OCI-LY7 (cell line): ENCODE data around the gene INSYN2B. TPM values are rescaled to one million over a fixed set of nuclear protein-coding genes. Genes with fewer than 3 reads are reported as not detected.

ENCODE experiments used
- BruUV-seq: library from RNA; stranded (reverse); fragments of 400-500 nt; replicated peaks from 2 replicates; lab custom pipeline; 2021; lab: Mats Ljungman, UMichigan
- CTCF ChIA-PET: fragments of 300-600 bp; sonication (Branson Sonifier 250); formaldehyde crosslinking; loops from one replicate; lab custom pipeline; 2022; ENCODE audit warnings: antibody characterized with exemption; ENCODE audit not compliant: unreplicated experiment; lab: Charles Lee
- POLR2A ChIA-PET: fragments of 300-600 bp; sonication (Branson Sonifier 250); formaldehyde crosslinking; loops from one replicate; lab custom pipeline; 2022; ENCODE audit warnings: antibody characterized with exemption; lab: Charles Lee
- DNase-seq: peaks from one replicate; pipeline ENCODE4 v3.0.0-alpha.2; 2015; ENCODE audit warnings: low spot score
- H2AFZ ChIP-seq: fragments of 200-600 bp; sonication (generic), shearing (Covaris generic); 2 replicates; pipeline ENCODE4 v1.6.1; 2014; ENCODE audit warnings: mild to moderate bottlenecking, antibody characterized with exemption, low read length, moderate library complexity
- H3K27ac ChIP-seq: fragments of 200-600 bp; sonication (generic); 2 replicates; pipeline ENCODE4 v1.5.1; 2014; ENCODE audit warnings: mixed run types, low read depth, mild to moderate bottlenecking, moderate library complexity, low read length, inconsistent platforms; ENCODE audit not compliant: poor library complexity, severe bottlenecking
- H3K36me3 ChIP-seq: fragments of 200-600 bp; sonication (generic); 2 replicates; pipeline ENCODE4 v1.6.1; 2014; ENCODE audit warnings: mild to moderate bottlenecking, antibody characterized with exemption, low read length, moderate library complexity, mixed read lengths; ENCODE audit not compliant: insufficient read depth
- H3K4me1 ChIP-seq: fragments of 200-600 bp; sonication (generic); 2 replicates; pipeline ENCODE4 v1.5.1; 2014; ENCODE audit warnings: mild to moderate bottlenecking, low read length; ENCODE audit not compliant: insufficient read depth, poor library complexity, severe bottlenecking
- H3K4me2 ChIP-seq: fragments of 200-600 bp; sonication (generic); 2 replicates; pipeline ENCODE4 v1.6.1; 2014; ENCODE audit warnings: mild to moderate bottlenecking, low read length
- H3K4me3 ChIP-seq: fragments of 200-600 bp; sonication (generic); 2 replicates; pipeline ENCODE4 v1.5.1; 2014; ENCODE audit warnings: mild to moderate bottlenecking, low read depth, low read length; ENCODE audit not compliant: poor library complexity, severe bottlenecking
- H3K79me2 ChIP-seq: fragments of 200-600 bp; sonication (generic); 2 replicates; pipeline ENCODE4 v1.6.1; 2016; ENCODE audit warnings: low read depth, mild to moderate bottlenecking, low read length, moderate library complexity, mixed read lengths; ENCODE audit not compliant: insufficient read depth
- H3K9me2 ChIP-seq: fragments of 200-600 bp; sonication (generic); 2 replicates; pipeline ENCODE4 v1.6.1; 2016; ENCODE audit warnings: mild to moderate bottlenecking, low read length, mixed read lengths; ENCODE audit not compliant: insufficient read depth
- H3K9me3 ChIP-seq: fragments of 200-600 bp; sonication (generic); 2 replicates; pipeline ENCODE4 v1.6.1; 2014; ENCODE audit warnings: mild to moderate bottlenecking, mixed run types, low read length, mixed read lengths
- H4K20me1 ChIP-seq: fragments of 200-600 bp; sonication (generic); 2 replicates; pipeline ENCODE4 v1.6.1; 2014; ENCODE audit warnings: mild to moderate bottlenecking, antibody characterized with exemption, low read length, moderate library complexity, mixed read lengths; ENCODE audit not compliant: insufficient read depth
- CTCF ChIP-seq: fragments of 200-600 bp; sonication (generic); conservative IDR thresholded peaks from 2 replicates; pipeline ENCODE4 v1.5.1; 2014; ENCODE audit warnings: mild to moderate bottlenecking, antibody characterized with exemption, low read length, moderate library complexity, mixed read lengths
- EZH2phosphoT487 ChIP-seq: fragments of 200-600 bp; sonication (generic); IDR thresholded peaks from 2 replicates; pipeline ENCODE4 v1.6.1; 2018; ENCODE audit warnings: low read depth, borderline replicate concordance, mild to moderate bottlenecking, mixed run types, antibody characterized with exemption, low read length, moderate library complexity, mixed read lengths
- intact Hi-C: fragments of 100-400 bp; cut with micrococcal nuclease; formaldehyde crosslinking; loops from one replicate; pipeline ENCODE4 v1.10.0; 2022; ENCODE audit not compliant: unreplicated experiment
- total RNA-seq, 2 experiments: library from RNA; depleted of rRNA in 1 of 2; stranded (reverse); fragments of >200 nt in 1 of 2; shearing (Covaris generic) in 1 of 2; gene quantifications; 2 replicates each; pipeline ENCODE4 v1.2.3, GENCODE V29; 2014 to 2022

INSYN2B gene
- total RNA-seq, 2 experiments from 2014 or later: not detected

- no peaks in the 10 kb centered on the region for H3K9me2 ChIP-seq
- ChIA-PET POLR2A (interaction anchor here (0.7 kb wide), 1 partner anchor 961 kb away, joined by 6 read pairs; no protein-coding TSS in a partner anchor), CTCF (no interaction called here)
- H3K9me3 ChIP-seq: no peaks in the 10 kb centered on the region
- TF ChIP-seq EZH2phosphoT487: no peak
- no peak for TF ChIP-seq CTCF
- no peak overlapping the region for H3K4me3 ChIP-seq
- H3K4me1 ChIP-seq: no peaks in the 10 kb centered on the region
- no peak overlapping the region for H2AFZ ChIP-seq
- H4K20me1 ChIP-seq: no peaks in the 10 kb centered on the region
- peaks cover 2% of the 10 kb centered on the region; the same call in 1 of the 2 replicates for H3K36me3 ChIP-seq
- no TSS peak for BruUV-seq
- no peak for DNase-seq
- intact Hi-C loops: no loop called here
- no peaks in the 10 kb centered on the region for H3K79me2 ChIP-seq
- no peak overlapping the region for H3K27ac ChIP-seq
- no peak overlapping the region for H3K4me2 ChIP-seq
These were observed 75.8 kb downstream of the INSYN2B start for GRCh38 chr5:169904508-169904907.

GRCh38 chr5:169904059-169904458 is 76.2 kb downstream of the INSYN2B start:
- Histone ChIP-seq H2AFZ (no peak overlapping the region), H3K36me3 (peaks cover 6% of the 10 kb centered on the region; the same call in 1 of the 2 replicates), H3K4me1 (no peaks in the 10 kb centered on the region), H4K20me1 (no peaks in the 10 kb centered on the region), H3K4me3 (no peak overlapping the region), H3K79me2 (no peaks in the 10 kb centered on the region), H3K9me3 (no peaks in the 10 kb centered on the region), H3K27ac (no peak overlapping the region), H3K9me2 (no peaks in the 10 kb centered on the region), H3K4me2 (no peak overlapping the region)
- intact Hi-C loops: no loop called here
- no peak for DNase-seq
- TF ChIP-seq EZH2phosphoT487 (no peak), CTCF (no peak)
- CTCF ChIA-PET: no interaction called here
- POLR2A ChIA-PET: interaction anchor here (0.5 kb wide), 1 partner anchor 70 kb away, joined by 3 read pairs; no protein-coding TSS in a partner anchor
- no TSS peak for BruUV-seq

- ChIA-PET POLR2A (no interaction called here), CTCF (no interaction called here)
- no peak for DNase-seq
- Histone ChIP-seq H3K4me3 (no peak overlapping the region), H2AFZ (no peak overlapping the region), H4K20me1 (no peaks in the 10 kb centered on the region), H3K27ac (no peak overlapping the region), H3K9me2 (no peaks in the 10 kb centered on the region), H3K9me3 (no peaks in the 10 kb centered on the region), H3K36me3 (peaks cover 14% of the 10 kb centered on the region; the same call in 1 of the 2 replicates), H3K4me1 (no peaks in the 10 kb centered on the region), H3K79me2 (no peaks in the 10 kb centered on the region), H3K4me2 (no peak overlapping the region)
- TF ChIP-seq EZH2phosphoT487 (no peak), CTCF (no peak)
- intact Hi-C loops: no loop called here
- no TSS peak for BruUV-seq
These were observed 78.4 kb downstream of the INSYN2B start for GRCh38 chr5:169901896-169902295.
